CD4-positive, alpha-beta T cell treated with Interleukin-17A for 4 hours (primary cell): ENCODE measurements around the gene SPEM1.
A peak's percentile ranks its signal among the peaks of the same experiment; 100 is the strongest.

Source experiments
- DNase-seq: peaks from one replicate; pipeline ENCODE4 v3.0.0-alpha.2; 2020; ENCODE audit warnings: mixed read lengths

Gene SPEM1

DNA sequence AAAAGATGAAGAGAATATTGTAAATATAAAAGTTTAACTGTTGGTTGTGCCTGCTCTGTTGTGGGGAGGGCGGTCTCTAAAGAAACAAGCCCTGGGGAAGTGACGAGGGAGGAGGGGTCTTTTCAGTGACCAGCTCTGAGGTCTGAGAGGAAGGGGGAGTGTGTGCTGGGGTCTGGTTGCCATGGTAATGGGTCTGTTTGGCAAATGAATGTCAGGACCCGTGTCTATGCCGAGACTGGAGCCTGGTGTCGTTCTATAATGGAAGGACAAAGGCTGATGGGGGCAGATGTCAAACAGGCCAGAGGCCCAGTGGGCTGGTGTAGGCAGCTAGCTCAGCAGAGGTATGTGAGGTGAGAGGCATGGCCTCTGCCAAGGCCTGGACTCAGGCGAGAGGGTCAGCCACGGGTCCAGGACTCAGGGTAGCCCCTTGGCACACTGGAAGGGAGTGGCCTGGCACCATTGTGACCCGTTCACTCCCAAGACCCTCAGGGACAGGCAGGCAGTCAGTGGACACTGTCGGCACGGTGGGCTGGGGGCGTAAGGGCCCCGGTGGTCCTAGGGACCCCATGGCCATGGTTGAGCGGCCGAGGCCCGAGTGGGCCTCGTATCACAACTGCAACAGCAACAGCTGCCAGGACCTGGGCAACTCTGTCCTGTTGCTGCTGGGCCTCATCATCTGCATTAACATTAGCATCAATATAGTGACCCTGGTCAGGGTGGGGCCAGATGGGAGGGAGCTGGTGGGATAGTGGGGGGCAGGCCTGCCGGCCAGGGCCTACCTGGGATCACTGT, at the start of gene SPEM1:
Gene SPEM1, plus strand, starts transcription at position 506 of the 792 bp plus-strand sequence. Its CDS starts 61 bp downstream, at position 567.
- DNase-seq = no peak

DNA sequence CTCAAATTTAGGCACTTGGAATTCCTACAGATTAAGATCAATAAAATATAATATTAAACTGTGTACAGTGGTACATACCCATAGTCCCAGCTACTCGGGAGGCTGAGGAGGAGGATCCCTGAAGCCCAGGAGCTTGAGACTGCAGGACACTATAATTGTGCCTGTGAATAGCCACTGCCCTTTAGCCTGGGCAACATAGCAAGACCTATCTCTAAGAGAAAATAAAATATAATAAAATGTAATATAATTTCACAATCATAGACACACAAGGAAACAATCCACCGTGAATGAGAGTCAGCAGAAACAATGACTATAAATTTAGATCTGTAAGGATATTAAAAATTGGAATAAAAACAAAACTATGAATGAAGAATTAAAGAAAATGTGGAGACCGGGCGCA, 49.3 kb upstream of the SPEM1 start:
- no peak for DNase-seq

GRCh38 chr17:7374353-7374752, 45.8 kb upstream of the SPEM1 start:
- DNase-seq = no peak

DNA sequence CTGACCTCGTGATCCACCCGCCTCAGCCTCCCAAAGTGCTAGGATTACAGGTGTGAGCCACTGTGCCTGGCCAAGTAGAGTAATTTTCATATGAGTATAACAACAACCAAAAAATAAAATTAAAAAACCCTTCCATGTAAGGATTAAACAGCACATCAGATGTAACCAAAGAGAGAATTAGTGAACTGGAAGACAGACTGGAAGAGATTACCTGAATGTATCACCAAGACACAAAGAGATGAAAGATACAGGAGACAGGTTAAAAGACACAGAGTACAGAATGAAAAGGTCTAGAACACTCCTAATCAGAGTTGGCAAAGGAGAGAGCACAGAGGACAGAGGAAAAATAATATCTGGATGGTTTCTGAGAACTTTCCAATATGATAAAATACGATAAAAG, 41.0 kb upstream of the SPEM1 start:
- DNase-seq = no peak

DNA sequence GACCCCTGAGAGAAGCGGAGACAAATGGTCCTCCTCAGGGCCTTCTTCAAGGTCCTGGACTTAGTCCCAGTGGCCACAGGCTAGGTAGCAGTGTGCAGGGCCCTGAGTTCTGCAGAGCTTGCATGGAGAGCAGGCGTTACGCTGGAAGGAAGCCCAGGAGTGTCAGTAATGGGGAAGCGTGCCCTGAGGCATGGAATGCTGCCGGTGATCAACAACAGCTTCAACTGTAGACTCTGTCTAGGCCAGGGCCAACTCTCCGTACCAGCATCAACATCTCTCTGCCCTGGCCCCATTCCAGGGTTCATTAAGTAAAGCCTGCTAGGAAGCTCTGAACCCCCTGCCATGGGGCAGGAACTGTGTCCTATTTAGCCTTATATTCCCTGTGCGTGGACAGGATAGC, 39.8 kb upstream of the SPEM1 start:
- DNase-seq = no peak

GRCh38 chr17:7380855-7381683, 39.1 kb upstream of the SPEM1 start, which contains the start of gene TNK1:
Gene TNK1, plus strand, starts transcription at chr17:7381089. Its CDS starts 1,838 bp downstream, at chr17:7382927.
- no peak for DNase-seq

DNA sequence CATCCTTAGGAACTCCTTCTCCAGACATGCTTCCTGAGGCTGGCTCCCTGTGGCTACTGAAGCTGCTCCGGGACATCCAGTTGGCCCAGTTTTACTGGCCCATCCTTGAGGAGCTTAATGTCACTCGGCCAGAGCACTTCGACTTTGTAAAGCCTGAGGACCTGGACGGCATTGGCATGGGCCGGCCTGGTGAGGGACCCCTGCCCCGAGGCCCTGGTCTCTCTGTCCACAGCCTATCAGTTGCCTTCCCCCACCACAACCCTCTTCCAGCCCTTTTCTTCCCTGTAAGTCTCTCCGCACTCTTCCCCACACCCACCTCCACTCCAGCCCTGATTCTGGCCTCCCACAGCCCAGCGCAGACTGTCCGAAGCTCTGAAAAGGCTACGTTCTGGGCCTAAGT, 37.2 kb upstream of the SPEM1 start:
- DNase-seq = no peak

DNA sequence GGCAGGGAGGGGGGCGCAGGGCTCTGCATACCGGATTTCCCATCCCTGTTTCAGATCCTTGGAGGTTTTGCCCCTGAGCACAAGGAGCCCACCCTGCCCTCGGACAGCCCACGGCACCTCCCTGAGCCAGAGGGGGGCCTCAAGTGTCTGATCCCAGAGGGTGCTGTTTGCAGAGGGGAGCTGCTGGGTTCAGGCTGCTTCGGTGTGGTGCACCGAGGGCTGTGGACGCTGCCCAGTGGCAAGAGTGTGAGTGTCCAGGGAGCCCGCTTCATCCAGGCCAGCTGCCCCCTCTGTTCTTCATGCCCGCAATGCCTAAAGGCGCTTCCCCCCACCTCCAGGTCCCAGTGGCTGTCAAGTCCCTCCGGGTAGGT, 36.8 kb upstream of the SPEM1 start:
- DNase-seq = no peak

DNA sequence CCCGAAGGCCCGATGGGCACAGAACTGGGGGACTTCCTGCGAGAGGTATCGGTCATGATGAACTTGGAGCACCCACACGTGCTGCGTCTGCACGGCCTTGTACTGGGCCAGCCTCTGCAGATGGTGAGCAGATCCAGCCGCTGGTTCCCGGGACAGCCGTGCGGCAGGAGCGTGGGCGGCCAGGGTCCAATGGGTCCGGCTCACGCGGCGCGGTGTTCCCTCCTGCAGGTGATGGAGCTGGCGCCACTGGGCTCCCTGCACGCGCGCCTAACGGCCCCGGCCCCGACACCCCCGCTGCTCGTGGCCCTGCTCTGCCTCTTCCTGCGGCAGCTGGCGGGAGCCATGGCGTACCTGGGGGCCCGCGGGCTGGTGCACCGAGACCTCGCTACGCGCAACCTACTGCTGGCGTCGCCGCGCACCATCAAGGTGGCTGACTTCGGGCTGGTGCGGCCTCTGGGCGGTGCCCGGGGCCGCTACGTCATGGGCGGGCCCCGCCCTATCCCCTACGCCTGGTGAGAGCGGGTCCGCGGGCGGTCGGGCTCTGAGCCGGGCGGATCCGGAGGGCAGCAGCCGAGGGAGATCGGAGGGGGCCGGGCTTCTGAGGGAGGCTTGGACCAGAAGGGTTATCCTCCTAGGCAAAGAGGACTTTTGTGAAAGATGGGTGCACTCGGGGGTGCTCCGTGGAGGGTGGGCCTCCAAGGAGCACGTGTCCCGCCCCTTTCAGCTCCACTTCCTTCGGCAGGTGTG, 36.2 kb upstream of the SPEM1 start:
- DNase-seq = peak; percentile 87

GRCh38 chr17:7384489-7385081, 35.5 kb upstream of the SPEM1 start:
- DNase-seq = no peak

- no peak for DNase-seq
These were observed 31.3 kb upstream of the SPEM1 start for GRCh38 chr17:7388856-7389255.

GRCh38 chr17:7389924-7390910, 29.9 kb upstream of the SPEM1 start:
- no peak for DNase-seq

- DNase-seq = no peak
These were observed 28.8 kb upstream of the SPEM1 start for GRCh38 chr17:7391307-7391706.

GRCh38 chr17:7392696-7393612, 27.2 kb upstream of the SPEM1 start:
- DNase-seq = no peak

DNA sequence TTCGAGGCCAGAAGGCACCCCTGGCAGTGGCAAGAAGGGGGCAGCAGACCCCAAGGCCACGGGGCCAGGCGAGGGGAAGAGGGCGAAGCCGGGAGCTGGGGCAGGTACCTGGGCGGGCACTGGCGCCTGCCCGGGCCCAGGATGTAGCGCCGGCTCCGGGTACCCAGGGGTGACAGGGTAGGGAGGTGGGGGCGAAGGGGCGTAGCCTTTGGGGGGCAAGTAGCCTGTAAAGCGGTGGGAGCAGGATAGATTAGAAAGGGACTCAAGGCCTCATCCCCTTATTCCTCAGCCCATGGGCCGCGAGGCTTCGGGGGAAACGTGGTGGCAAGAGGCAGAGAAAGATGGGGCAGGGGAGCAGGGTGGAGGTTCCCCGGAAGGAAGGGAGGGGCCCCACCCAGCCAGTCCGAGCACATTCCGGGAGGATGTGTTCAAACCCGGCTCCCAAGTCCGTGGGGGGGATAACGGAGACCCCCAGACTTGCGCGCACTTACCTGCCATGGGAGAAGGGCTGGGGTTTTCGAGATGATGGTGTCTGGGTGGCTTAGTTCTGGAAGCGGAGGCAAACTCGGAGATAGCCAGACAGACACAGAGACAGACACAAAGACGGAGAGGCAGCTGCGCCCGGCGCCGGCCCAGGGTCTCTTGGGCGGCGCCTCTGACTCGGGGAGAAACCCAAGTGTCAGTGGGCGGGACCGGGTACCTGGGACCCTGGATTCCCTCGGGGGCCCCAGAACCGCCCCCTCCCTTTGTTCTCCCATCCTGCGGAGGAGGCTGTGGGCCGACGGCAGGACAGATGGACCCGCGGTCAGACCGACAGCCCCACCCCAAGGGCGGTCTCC, 26.3 kb upstream of the SPEM1 start:
- peak; percentile 83 for DNase-seq

- DNase-seq = peak; percentile 88
These were observed 25.5 kb upstream of the SPEM1 start, which contains the start of gene PLSCR3 for GRCh38 chr17:7394452-7395191. Gene PLSCR3, minus strand, starts transcription at chr17:7394525. Its CDS starts 415 bp downstream, at chr17:7394110.

DNA sequence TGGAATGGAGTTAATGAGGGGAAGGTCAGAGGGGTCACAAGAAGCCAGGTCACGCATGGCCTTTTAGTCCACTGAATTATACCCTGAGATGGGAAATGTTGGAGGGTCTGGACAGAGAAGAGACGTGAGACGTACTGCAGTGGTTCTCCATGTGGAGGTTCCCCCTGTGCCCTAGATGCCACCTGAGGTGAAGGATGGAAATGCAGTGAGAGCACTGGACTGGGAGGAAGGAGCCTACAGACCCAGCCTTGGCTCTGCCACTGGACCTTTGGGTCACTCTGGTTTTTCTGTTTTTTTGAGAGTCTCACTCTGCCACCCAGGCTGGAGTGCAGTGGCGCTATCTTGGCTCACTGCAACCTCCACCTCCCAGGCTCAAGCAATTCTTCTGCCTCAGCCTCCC, 24.0 kb upstream of the SPEM1 start:
- no peak for DNase-seq

- DNase-seq = no peak
These were observed 21.5 kb upstream of the SPEM1 start for GRCh38 chr17:7398612-7399011.
